ENCODE results near the gene SLC38A5. TPM values are rescaled to one million over a fixed set of nuclear protein-coding genes. Genes with fewer than 3 reads are reported as not detected.

Gene SLC38A5
- polyA plus RNA-seq, 2 donors = 16.3 to 22.1 TPM

DNA sequence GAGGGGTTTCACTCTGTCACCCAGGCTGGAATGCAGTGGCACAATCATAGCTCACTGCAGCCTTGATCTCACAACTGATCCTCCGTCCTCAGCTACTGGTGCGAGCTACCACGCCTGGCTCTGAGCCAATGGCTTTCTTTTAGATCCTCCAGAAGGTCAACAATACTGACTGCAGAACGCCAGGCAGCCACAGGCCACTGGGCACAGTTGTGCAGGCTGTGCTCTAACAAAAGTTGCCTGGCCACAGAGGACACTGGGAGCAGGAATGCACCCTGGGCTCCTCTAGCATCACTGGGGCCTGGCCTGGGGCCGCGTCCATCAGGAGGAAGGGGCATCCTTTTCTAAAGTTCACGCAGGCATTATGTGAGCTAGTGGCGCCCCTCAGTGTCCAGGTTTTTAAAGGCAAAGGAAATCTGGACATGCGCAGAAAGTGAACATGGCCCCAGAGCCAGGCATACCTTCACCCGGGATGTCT lies 23.9 kb upstream of the SLC38A5 start:
- WGBS, 2 donors = 26 to 38% methylated on average over 10 of the region's 10 CpGs
- no peak overlapping the region for H3K27ac ChIP-seq (ENCODE audit: low read depth in 2 of 2, low read length in 1 of 2)
- H3K27me3 ChIP-seq (ENCODE audit: control insufficient read depth in 1 of 2, insufficient read depth in 2 of 2, low read length in 2 of 2) = no peaks in the 10 kb centered on the region

DNA sequence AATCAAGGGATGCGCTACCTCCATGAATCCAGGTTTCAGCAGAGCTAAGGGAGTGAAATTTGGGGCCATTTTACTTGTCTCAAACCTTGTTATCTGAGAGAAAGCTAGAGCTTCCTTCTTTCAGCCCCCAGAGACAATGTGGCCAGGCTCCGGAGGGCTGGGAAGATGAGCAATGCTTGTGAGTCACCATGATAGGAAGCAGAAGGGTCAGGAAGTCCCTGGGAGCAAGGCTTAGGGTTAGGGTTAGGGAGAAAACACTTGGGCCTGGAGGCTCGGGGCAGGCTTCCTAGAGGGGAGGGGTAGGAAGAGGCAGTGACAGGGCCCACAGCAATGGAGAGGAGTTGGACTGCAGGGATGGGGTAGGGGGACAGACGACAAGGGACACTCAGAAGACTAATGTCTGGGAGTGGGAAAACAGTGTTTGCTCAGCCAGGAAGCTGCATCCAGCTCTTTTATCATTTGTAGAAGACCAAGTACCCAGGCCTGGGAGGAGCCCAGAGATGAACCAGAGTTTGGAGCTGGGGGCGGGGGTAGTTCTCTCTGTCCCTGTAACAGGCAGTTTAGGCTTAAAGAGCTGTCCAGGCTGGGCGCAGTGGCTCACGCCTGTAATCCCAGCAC lies 22.3 kb upstream of the SLC38A5 start:
- Histone ChIP-seq H3K27me3 (ENCODE audit: control insufficient read depth in 1 of 2, insufficient read depth in 2 of 2, low read length in 2 of 2) (no peaks in the 10 kb centered on the region), H3K27ac (ENCODE audit: low read depth in 2 of 2, low read length in 1 of 2) (no peak overlapping the region), H3K4me1 (ENCODE audit: control insufficient read depth in 2 of 2, insufficient read depth in 2 of 2, low read length in 1 of 2) (peaks cover 0 to 7% of the 10 kb centered on the region in 2 donors), H3K36me3 (ENCODE audit: control insufficient read depth in 2 of 2, insufficient read depth in 2 of 2, low read length in 1 of 2) (no peaks in the 10 kb centered on the region), H3K9me3 (ENCODE audit: control insufficient read depth in 2 of 2, insufficient read depth in 1 of 2, low read depth in 1 of 2, low read length in 1 of 2) (peaks cover 0 to 2% of the 10 kb centered on the region in 2 donors), H3K4me3 (ENCODE audit: low read depth in 1 of 2, low read length in 2 of 2) (no peak overlapping the region)
- 73 to 76% methylated on average over 7 of the region's 7 CpGs for WGBS, 2 donors

More for the DNA sequence above, 23.9 kb upstream of the SLC38A5 start:
- H3K4me1 ChIP-seq (ENCODE audit: control insufficient read depth in 2 of 2, insufficient read depth in 2 of 2, low read length in 1 of 2) = peaks cover 0 to 7% of the 10 kb centered on the region in 2 donors
- peaks cover 0 to 2% of the 10 kb centered on the region in 2 donors for H3K9me3 ChIP-seq (ENCODE audit: control insufficient read depth in 2 of 2, insufficient read depth in 1 of 2, low read depth in 1 of 2, low read length in 1 of 2)
- H3K36me3 ChIP-seq (ENCODE audit: control insufficient read depth in 2 of 2, insufficient read depth in 2 of 2, low read length in 1 of 2) = no peaks in the 10 kb centered on the region
- H3K4me3 ChIP-seq (ENCODE audit: low read depth in 1 of 2, low read length in 2 of 2) = no peak overlapping the region

DNA sequence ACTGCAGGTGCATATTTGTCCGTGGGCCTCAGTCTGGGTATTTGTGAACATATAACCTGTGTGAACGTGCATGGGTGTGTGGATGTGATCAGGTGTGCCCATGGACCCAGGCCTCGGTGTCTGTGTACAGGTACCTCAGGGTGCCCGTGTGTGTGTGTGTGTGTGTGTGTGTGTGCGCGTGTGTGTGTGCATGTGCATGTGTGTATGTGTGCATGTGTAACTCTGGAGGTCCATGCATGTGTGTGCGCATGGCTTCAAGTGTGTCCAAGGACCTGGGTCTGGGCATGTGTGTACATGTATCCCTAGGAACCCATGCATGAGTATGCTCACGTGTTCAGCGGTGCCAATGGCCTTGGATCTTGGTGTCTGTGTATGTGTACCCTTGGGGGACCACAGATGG lies 21.7 kb upstream of the SLC38A5 start:
- Histone ChIP-seq H3K4me1 (ENCODE audit: control insufficient read depth in 2 of 2, insufficient read depth in 2 of 2, low read length in 1 of 2) (peaks cover 0 to 7% of the 10 kb centered on the region in 2 donors), H3K36me3 (ENCODE audit: control insufficient read depth in 2 of 2, insufficient read depth in 2 of 2, low read length in 1 of 2) (no peaks in the 10 kb centered on the region), H3K27me3 (ENCODE audit: control insufficient read depth in 1 of 2, insufficient read depth in 2 of 2, low read length in 2 of 2) (no peaks in the 10 kb centered on the region), H3K4me3 (ENCODE audit: low read depth in 1 of 2, low read length in 2 of 2) (no peak overlapping the region), H3K9me3 (ENCODE audit: control insufficient read depth in 2 of 2, insufficient read depth in 1 of 2, low read depth in 1 of 2, low read length in 1 of 2) (peaks cover 0 to 2% of the 10 kb centered on the region in 2 donors), H3K27ac (ENCODE audit: low read depth in 2 of 2, low read length in 1 of 2) (no peak overlapping the region)
- WGBS, 2 donors = 83 to 86% methylated on average over 9 of the region's 9 CpGs

DNA sequence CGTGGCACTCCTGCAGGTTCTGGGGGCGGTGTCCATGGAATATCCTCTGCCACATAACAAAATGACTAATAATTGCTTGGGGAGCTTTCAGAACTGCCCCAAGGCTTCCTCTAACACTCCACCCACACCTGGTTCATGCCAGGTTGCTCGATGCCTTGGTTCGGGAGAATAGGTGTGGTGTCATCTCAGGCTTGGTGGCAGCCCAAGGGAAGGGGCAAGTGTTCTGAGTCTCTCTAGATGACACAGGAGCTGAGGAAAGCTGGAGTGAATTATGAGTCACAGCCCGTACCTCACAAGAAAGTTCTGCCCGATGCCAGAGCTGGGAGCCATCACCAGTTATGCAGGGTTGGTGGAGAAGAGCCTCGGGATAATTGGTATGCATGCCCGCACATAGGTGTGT lies 20.6 kb upstream of the SLC38A5 start:
- 50 to 67% methylated on average over 8 of the region's 8 CpGs for WGBS, 2 donors

DNA sequence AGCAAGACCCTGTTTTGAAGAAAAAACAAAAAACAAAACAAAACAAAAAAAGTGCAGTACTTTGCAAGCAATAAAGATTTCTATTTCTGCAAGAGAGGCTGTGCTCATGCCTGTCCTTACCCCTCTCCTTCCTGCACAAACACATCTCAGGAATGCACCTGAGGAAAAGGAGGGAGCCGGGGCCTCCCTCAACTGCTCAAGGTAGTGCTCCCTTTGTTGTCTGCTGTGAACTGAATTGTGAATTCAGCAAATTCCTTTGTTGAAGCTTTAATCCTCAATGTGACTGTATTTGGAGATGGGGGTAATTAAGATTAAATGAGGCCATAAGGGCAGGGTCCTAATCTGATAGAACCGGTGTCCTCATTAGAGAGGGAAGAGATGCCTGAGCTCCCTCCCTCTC lies 19.8 kb upstream of the SLC38A5 start:
- no peaks in the 10 kb centered on the region for H3K27me3 ChIP-seq (ENCODE audit: control insufficient read depth in 1 of 2, insufficient read depth in 2 of 2, low read length in 2 of 2)
- H3K9me3 ChIP-seq (ENCODE audit: control insufficient read depth in 2 of 2, insufficient read depth in 1 of 2, low read depth in 1 of 2, low read length in 1 of 2) = peaks cover 0 to 2% of the 10 kb centered on the region in 2 donors
- WGBS, 2 donors = 40 to 71% methylated on average over 2 of the region's 2 CpGs
- peaks cover 0 to 7% of the 10 kb centered on the region in 2 donors for H3K4me1 ChIP-seq (ENCODE audit: control insufficient read depth in 2 of 2, insufficient read depth in 2 of 2, low read length in 1 of 2)
- H3K4me3 ChIP-seq (ENCODE audit: low read depth in 1 of 2, low read length in 2 of 2) = no peak overlapping the region
- H3K36me3 ChIP-seq (ENCODE audit: control insufficient read depth in 2 of 2, insufficient read depth in 2 of 2, low read length in 1 of 2) = no peaks in the 10 kb centered on the region
- peak overlapping the region; percentile 81 to 83 for H3K27ac ChIP-seq (ENCODE audit: low read depth in 2 of 2, low read length in 1 of 2)

More for the DNA sequence above, 20.6 kb upstream of the SLC38A5 start:
- H3K27me3 ChIP-seq (ENCODE audit: control insufficient read depth in 1 of 2, insufficient read depth in 2 of 2, low read length in 2 of 2) = no peaks in the 10 kb centered on the region
- no peaks in the 10 kb centered on the region for H3K36me3 ChIP-seq (ENCODE audit: control insufficient read depth in 2 of 2, insufficient read depth in 2 of 2, low read length in 1 of 2)
- H3K4me1 ChIP-seq (ENCODE audit: control insufficient read depth in 2 of 2, insufficient read depth in 2 of 2, low read length in 1 of 2) = peaks cover 0 to 7% of the 10 kb centered on the region in 2 donors
- H3K4me3 ChIP-seq (ENCODE audit: low read depth in 1 of 2, low read length in 2 of 2) = no peak overlapping the region
- peaks cover 0 to 2% of the 10 kb centered on the region in 2 donors for H3K9me3 ChIP-seq (ENCODE audit: control insufficient read depth in 2 of 2, insufficient read depth in 1 of 2, low read depth in 1 of 2, low read length in 1 of 2)
- peak overlapping the region; percentile 81 to 83 for H3K27ac ChIP-seq (ENCODE audit: low read depth in 2 of 2, low read length in 1 of 2)

DNA sequence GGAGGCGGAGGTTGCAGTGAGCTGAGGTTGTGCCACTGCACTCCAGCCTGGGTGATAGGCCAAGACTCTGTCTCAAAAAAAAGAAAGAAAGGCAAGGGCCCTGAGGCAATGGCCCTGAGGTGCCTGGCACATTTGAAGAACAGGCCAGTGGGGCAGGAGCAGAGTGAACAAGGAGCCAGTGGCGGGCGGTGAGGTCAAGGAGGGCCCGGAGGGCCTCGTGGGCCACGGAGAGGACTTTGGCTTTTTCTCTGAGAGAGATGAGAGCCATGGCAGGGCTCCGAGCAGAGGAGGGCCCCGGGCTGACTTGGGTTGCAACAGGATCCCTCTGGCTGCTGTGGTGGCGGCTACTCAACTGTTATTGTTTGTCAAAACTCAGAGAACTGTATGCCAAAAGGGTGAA lies 19.2 kb upstream of the SLC38A5 start:
- Histone ChIP-seq H3K27ac (ENCODE audit: low read depth in 2 of 2, low read length in 1 of 2) (no peak overlapping the region), H3K9me3 (ENCODE audit: control insufficient read depth in 2 of 2, insufficient read depth in 1 of 2, low read depth in 1 of 2, low read length in 1 of 2) (peaks cover 0 to 2% of the 10 kb centered on the region in 2 donors), H3K27me3 (ENCODE audit: control insufficient read depth in 1 of 2, insufficient read depth in 2 of 2, low read length in 2 of 2) (no peaks in the 10 kb centered on the region), H3K4me1 (ENCODE audit: control insufficient read depth in 2 of 2, insufficient read depth in 2 of 2, low read length in 1 of 2) (peaks cover 0 to 7% of the 10 kb centered on the region in 2 donors), H3K36me3 (ENCODE audit: control insufficient read depth in 2 of 2, insufficient read depth in 2 of 2, low read length in 1 of 2) (no peaks in the 10 kb centered on the region), H3K4me3 (ENCODE audit: low read depth in 1 of 2, low read length in 2 of 2) (no peak overlapping the region)
- 79 to 87% methylated on average over 9 of the region's 9 CpGs for WGBS, 2 donors

DNA sequence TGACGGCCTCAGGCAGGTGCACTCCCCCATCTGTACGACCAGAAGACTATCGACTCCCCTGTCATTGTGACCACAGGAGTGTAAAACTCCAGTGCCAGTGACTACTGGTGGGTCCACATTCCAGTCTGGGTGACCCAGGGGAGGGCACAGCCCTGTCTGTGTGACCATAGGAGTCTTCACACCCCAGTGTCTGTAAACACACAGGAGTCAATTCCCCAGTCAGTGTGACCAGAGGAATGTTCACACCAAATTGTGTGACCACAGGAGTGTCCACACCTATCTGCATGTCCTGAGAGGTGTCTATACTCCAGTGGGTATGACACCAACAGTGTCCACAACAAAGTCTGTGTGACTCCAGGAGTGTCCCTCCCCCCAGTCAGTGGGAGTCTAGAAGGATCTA lies 18.0 kb upstream of the SLC38A5 start:
- peaks cover 0 to 3% of the 10 kb centered on the region in 2 donors for H3K36me3 ChIP-seq (ENCODE audit: control insufficient read depth in 2 of 2, insufficient read depth in 2 of 2, low read length in 1 of 2)
- H3K27ac ChIP-seq (ENCODE audit: low read depth in 2 of 2, low read length in 1 of 2) = no peak overlapping the region
- no peak overlapping the region for H3K4me3 ChIP-seq (ENCODE audit: low read depth in 1 of 2, low read length in 2 of 2)
- WGBS, 2 donors = 83 to 94% methylated on average over 3 of the region's 3 CpGs
- H3K27me3 ChIP-seq (ENCODE audit: control insufficient read depth in 1 of 2, insufficient read depth in 2 of 2, low read length in 2 of 2) = no peaks in the 10 kb centered on the region
- H3K4me1 ChIP-seq (ENCODE audit: control insufficient read depth in 2 of 2, insufficient read depth in 2 of 2, low read length in 1 of 2) = peaks cover 0 to 7% of the 10 kb centered on the region in 2 donors
- peaks cover 0 to 2% of the 10 kb centered on the region in 2 donors for H3K9me3 ChIP-seq (ENCODE audit: control insufficient read depth in 2 of 2, insufficient read depth in 1 of 2, low read depth in 1 of 2, low read length in 1 of 2)

DNA sequence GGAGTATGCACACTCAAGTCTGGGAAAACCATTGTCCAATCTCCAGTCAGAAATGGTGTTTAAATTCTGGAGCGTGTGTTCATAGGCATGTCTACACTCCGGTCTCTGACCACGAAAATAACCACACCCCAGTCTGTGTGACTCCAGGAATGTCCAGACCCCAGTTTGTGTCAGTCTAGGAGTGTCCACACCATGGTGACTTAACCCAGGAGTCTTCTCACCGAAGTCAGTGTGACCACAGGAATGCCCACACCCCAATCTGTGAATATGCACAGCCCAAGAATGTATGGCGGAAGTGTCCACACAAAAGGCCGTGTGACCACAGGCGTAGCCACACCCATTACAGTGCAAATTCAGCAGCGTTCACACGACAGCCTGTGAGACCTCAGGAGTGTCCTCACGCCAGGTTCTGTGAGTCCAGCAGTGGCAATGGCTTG lies 17.3 kb upstream of the SLC38A5 start:
- no peak overlapping the region for H3K4me3 ChIP-seq (ENCODE audit: low read depth in 1 of 2, low read length in 2 of 2)
- H3K27ac ChIP-seq (ENCODE audit: low read depth in 2 of 2, low read length in 1 of 2) = peak overlapping the region in 1 of 2 donors; percentile 24
- 76% methylated on average over 10 of the region's 10 CpGs for WGBS, 2 donors

DNA sequence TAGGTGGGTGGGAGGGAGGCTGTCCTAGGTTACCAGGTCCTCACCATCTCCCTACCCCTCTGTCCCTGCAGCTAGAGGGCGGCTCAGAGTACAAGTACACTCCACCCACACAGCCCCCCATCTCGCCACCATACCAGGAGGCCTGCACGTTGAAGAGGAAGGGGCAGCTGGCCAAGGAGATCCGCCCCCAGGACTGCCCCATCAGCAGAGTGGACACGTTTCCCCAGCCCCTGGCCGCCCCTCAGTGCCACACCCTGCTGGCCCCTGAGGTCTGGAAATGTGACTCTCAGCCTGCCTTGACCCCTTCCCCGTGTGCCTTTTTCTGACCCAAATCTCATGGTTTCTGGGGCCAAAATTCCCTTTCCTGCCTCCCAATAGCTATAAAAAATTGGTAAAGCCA lies 12.5 kb upstream of the SLC38A5 start:
- no peak overlapping the region for H3K4me3 ChIP-seq (ENCODE audit: low read depth in 1 of 2, low read length in 2 of 2)
- no peak overlapping the region for H3K27ac ChIP-seq (ENCODE audit: low read depth in 2 of 2, low read length in 1 of 2)
- no peaks in the 10 kb centered on the region for H3K27me3 ChIP-seq (ENCODE audit: control insufficient read depth in 1 of 2, insufficient read depth in 2 of 2, low read length in 2 of 2)
- H3K4me1 ChIP-seq (ENCODE audit: control insufficient read depth in 2 of 2, insufficient read depth in 2 of 2, low read length in 1 of 2) = no peaks in the 10 kb centered on the region
- H3K36me3 ChIP-seq (ENCODE audit: control insufficient read depth in 2 of 2, insufficient read depth in 2 of 2, low read length in 1 of 2) = peaks cover 4 to 28% of the 10 kb centered on the region in 2 donors
- no peaks in the 10 kb centered on the region for H3K9me3 ChIP-seq (ENCODE audit: control insufficient read depth in 2 of 2, insufficient read depth in 1 of 2, low read depth in 1 of 2, low read length in 1 of 2)
- 71 to 75% methylated on average over 7 of the region's 7 CpGs for WGBS, 2 donors

More for the DNA sequence above, 17.3 kb upstream of the SLC38A5 start:
- Histone ChIP-seq H3K36me3 (ENCODE audit: control insufficient read depth in 2 of 2, insufficient read depth in 2 of 2, low read length in 1 of 2) (peaks cover 0 to 7% of the 10 kb centered on the region in 2 donors), H3K9me3 (ENCODE audit: control insufficient read depth in 2 of 2, insufficient read depth in 1 of 2, low read depth in 1 of 2, low read length in 1 of 2) (peaks cover 0 to 2% of the 10 kb centered on the region in 2 donors), H3K4me1 (ENCODE audit: control insufficient read depth in 2 of 2, insufficient read depth in 2 of 2, low read length in 1 of 2) (peaks cover 0 to 7% of the 10 kb centered on the region in 2 donors), H3K27me3 (ENCODE audit: control insufficient read depth in 1 of 2, insufficient read depth in 2 of 2, low read length in 2 of 2) (no peaks in the 10 kb centered on the region)

DNA sequence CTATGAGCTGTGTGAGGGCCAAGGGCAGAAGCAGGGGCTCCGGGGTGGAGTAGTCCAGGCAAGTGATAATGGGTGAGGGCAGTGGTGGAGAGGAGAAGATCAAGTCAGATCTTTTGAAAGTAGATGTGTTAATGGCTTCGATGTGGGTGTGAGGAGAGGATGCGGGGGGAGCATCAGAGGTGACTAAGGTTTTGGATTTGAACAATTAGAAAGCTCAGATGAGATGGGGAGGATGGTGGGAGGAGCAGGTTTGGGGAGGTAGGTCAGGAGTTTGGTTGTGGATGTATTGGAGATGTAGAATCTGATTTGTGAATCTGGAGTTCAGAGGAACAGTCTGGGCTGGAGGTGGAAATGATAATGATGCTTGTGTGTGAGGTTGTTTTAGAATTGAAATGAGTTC lies 10.5 kb upstream of the SLC38A5 start:
- H3K9me3 ChIP-seq (ENCODE audit: control insufficient read depth in 2 of 2, insufficient read depth in 1 of 2, low read depth in 1 of 2, low read length in 1 of 2) = no peaks in the 10 kb centered on the region
- H3K4me3 ChIP-seq (ENCODE audit: low read depth in 1 of 2, low read length in 2 of 2) = no peak overlapping the region
- peaks cover 0 to 2% of the 10 kb centered on the region in 2 donors for H3K4me1 ChIP-seq (ENCODE audit: control insufficient read depth in 2 of 2, insufficient read depth in 2 of 2, low read length in 1 of 2)
- no peak overlapping the region for H3K27ac ChIP-seq (ENCODE audit: low read depth in 2 of 2, low read length in 1 of 2)
- peaks cover 4 to 28% of the 10 kb centered on the region in 2 donors for H3K36me3 ChIP-seq (ENCODE audit: control insufficient read depth in 2 of 2, insufficient read depth in 2 of 2, low read length in 1 of 2)
- WGBS, 2 donors = 89 to 91% methylated on average over 3 of the region's 3 CpGs
- no peaks in the 10 kb centered on the region for H3K27me3 ChIP-seq (ENCODE audit: control insufficient read depth in 1 of 2, insufficient read depth in 2 of 2, low read length in 2 of 2)

Measured in esophagus (tissue), 2 donors.